CD1c-positive myeloid dendritic cell (primary cell): ENCODE results near the gene MCEMP1.

Experiments
- DNase-seq: peaks from one replicate; pipeline ENCODE4 v3.0.0-alpha.2; 2016; ENCODE audit errors: extremely low spot score

Gene MCEMP1

DNA sequence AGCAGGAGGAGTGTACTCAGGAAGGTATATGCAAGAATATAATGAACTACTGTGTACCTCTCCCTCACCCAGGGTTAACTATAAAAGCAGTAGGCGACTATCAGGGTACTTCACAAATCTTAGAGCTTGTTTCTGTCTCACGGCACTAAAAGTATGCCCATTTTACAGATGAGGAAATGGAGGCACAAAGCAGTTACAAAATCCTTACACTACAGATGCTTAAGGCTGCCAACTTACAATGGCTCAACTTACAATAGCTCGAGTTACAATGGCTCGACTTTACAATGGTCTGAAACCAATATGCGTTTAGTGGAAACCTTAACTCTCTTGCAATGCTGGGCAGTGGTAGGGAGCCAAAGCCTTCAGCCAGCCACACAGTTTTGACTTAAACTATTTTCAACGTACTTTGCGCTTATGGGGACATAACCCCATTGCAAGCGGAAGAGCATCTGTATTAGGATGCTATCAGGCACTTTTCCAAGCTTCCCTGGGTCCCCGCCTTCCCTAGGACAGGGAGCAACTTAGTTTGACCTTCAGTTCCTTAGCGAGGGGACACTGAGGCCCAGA, 20.9 kb downstream of the MCEMP1 start:
- DNase-seq: no peak

DNA sequence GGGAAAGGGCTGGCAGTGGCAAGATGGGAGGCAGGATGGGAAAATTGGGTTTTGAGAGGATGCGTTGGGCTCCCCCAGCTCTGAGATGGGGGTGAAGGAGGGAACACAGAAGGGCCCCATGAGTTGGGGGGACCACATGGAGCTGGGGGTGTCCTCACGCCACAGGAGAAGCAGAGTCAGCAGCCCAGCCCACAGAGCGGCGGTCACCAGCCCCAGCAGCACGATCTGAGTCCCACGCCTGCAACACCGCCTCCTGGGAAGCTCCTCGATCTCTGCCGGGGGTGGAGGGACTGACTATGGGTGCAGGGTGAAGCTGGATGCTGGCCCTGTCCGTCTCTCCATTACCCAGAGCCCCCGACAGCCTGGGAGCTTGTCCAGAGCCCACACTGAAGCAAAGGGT, 21.7 kb downstream of the MCEMP1 start:
- DNase-seq: peak; percentile 62

DNA sequence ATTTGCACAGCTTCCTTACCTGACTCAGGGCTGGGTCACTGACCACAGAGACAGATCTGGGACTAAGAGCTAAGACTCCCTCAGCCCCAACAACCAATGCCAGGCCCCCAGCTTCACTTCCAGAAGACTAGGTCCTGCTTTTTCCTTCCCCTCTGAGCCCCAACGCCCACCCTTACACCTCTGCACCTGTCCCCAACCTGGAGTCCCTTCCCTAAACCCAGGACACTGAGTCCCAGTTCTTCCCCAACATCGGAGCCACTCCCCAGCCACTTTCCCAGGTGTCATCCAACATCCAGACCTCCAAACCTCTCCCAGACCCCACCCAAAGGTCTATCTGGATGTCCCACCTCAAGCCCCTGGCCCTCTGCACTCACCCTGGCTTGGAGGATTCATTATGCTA, 22.1 kb downstream of the MCEMP1 start:
- no peak for DNase-seq

DNA sequence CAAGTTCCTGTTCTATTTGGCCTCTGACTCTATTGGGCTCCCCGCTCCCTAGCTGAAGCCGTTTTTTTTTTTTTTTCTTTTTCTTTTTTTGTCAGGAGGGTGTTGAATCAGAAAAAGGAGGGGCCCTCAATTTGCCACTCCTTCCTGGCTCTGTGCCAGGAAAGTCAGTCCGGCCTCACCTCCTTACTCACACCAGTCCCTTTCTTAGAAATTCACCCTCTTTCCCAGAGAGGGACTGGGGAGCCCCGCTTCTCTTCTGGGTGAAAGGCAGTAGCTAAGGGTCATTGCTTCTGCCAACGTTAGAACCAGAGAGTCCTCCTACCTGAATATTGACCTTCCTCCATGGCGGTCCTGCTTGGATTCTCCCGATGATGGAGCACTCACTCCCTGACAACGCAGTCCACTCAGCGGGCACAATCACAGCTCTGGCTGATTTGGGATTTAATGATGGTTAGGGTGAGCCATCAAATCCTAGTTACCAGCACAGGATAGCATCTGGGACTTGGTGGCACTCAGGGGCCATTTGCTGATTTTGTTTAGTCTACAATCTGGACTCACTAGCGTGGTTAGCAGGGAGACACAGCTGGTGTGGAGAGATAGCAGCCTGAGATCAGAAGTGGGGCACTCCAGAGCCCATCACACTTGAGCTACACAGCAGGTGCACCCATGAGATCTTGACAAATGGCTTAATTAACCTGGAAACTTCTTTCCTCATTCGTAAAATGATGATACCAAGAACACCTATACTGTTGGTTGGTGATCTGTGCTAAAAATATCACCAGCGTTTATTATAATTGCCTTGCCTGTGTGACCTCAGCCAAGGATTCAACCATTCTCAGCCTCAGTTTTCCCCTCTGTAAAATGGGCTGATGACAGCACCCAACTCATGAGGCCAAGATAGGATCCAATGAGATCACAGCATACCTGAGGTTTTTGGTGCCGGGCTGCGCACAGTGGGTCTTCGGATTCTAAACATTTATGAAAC, 22.8 kb downstream of the MCEMP1 start:
- peak; percentile 93 for DNase-seq

DNA sequence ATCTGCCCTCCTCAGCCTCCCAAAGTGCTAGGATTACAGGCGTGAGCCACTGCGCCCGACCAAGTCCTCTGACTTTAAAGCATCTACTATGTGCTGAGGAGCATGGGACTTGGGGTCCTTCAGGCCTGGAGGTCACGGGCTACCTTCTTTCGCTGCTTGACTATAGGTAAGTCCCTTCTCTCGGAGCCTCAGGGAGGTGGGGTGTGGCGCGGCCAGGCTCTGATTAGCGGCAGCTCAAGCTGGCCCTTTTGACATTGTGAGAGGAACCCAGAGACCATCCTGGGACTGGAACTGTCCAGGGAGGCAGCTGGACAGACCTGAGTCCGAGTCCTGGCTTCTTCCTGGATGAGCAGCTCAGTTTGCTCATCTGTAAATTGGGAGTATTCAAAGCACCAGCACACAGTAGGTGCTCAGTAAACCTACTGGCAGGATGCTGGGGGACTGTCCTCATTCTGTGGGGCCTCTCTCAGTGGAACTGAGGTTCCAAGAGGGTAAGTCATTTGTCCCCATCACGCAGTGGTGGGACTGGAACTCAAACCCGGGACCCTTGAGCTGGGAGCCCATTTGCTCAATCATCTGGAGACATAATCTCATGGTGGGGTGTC, 24.3 kb downstream of the MCEMP1 start:
- no peak for DNase-seq

DNA sequence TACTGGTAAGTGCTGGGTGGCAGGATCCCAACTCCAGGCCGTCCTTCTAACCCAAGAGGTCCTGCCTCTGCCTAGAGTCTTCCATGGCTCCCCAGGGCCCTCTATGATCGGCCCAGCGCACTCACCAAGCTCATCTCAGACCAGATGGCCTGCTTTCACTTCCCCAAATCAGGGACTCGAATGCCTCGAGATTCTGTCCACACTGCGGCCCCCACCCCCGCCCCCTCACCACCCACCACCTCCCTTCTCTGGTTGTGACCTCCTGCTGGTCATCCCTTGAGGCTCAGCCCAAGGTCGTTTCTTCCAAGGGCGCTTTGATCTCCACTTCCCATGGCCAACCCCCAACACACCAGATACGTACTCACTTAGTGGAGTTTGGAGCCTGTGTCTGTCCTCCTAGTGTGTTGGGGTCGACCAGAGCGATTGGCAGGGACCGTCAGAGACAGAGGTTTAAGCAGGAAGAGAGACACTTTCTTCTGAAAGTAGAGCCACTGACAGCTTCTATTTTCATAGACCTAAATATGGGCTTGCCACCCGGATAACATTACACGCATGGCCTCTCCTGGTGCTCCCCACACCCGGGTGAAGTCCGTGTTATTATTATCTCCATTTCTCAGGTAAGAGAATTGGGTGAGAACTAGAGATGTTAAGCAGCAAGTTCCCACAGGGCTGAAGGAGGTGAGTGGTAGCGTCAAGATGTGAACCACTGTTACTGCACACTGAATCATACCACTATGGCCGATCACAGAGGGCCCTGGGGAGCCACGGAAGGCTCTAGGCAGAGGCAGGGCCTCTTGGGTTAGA, 25.0 kb downstream of the MCEMP1 start, which contains the start of gene FCER2:
Gene FCER2 (minus strand): TSS at position 478 of the 804 bp plus-strand sequence. CDS start 2,371 bp downstream, outside the sequence.
- peak; percentile 87 for DNase-seq

DNA sequence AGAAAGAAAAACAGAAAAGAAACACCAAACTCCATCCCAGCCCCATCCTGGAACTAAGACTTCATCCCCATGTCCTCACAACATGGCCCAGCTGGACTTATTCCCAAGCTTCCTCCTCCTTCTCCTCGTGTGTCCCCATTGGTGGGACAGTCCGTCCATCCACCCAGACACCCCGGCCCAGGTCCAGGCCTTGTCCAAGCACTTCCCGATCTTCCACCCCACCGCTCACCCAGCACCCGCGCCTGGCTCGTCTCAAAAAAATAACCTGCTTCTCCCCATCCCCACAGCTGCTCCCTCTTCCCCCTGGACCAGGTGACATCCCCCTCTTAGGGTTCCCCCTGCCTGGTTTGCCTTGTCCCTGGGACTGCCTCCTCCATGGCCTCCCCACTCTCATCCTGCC, 26.4 kb downstream of the MCEMP1 start:
- DNase-seq: no peak

DNA sequence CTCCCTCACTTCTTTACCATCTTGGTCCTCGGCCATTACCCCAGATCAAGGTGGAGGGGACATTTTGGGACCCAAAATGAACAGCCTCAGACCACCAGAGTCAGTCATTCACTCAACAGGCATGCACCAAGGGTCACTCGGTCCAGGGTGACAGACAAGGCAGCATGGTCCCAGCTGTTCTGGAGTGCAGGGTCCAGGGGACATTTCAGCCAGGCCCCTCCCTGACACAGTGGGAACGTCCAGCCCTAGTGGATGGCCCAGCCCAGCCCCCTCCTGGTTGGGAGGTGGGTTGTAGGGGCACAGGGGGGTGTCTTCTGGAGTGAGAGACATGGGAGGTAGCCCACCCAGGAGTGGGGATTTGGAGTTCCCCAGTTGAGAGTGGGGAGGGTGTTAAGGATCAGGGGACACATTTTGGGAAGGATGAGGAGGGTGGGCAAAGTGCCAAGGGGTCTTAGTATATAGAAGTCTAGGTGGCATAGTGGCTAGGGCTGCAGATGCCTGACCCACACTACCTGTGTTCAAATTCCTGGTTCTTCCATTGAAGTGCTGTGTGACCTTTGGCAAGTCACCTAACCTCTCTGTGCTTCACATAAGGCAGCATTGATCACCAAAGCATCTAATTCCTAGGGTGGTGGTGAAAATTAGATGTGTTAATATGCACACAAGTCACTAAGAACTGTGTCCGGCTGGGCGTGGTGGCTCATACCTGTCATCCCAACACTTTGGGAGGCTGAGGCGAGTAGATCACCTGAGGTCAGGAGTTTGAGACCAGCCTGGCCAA, 27.6 kb downstream of the MCEMP1 start:
- no peak for DNase-seq

DNA sequence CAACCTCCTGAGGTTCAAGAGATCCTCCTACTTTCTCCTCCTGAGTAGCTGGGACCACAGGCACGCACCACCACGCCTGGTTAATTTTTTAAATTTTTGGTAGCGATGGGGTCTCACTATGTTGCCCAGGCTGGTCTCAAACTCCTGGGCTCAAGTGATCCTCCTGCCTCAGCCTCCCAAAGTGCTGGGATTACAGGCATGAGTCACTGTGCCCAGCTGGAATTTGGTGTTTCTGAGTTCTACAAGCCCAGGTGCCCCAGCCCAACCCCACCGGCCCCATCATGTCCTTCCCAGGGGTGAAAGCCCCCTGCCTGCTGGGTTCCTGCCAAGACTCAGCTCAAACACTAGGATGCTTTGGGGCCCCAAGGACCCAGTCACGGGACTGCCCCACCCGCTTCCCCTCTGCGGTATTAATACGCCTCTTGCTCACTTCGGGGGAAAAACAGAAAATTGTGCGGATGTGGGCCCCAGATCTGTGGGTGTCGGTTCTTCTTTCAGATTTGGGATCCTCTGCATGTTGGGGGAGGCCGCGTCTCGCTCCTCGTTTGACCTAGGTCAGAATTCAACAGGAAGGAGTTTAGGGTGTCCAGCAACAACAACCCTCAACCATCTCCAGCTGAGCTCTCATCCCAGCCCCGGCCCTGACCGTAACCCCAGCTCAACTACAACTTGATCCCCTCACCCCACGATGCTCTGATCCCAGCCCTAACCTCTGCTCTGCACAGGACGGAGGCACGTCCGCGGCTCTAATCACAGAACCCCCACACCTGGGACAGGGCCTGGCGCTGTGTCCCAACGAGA, 28.7 kb downstream of the MCEMP1 start:
- peak; percentile 98 for DNase-seq

DNA sequence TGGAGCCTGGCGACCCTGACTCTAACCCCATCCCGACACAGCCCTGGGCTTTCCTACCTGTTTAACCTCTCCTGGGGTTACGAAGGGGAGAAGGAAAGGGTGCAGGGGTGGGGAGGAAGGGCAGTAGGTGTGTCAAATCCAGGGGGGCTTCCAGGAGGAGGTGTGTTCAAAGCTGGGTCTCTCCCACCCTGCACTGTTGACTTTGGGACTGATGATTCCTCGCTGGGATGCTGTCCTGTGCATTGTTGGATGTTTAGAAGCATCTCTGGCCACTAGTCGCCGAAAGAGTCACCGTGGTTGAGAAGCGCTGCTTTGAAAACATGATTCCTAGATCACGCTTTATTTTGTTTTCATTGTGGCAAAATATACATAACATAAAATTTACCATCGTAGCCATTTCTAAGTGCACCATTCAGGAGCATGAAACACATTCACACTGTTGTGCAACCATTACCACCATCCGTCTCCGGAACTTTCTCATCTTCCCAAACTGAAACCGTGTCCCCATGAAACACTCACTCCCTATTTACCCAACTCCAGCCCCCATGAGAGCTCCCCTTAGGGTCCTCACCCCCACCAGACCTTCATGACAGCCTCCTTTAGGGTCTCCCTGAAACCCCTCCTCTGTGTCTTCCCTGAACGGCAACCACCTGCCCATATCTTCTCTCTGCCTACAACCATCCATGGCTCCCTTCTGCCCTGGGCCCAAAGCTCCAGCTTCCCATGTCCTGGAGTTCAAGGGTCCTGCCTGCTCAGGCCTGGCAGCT, 29.5 kb downstream of the MCEMP1 start:
- DNase-seq: peak; percentile 56

DNA sequence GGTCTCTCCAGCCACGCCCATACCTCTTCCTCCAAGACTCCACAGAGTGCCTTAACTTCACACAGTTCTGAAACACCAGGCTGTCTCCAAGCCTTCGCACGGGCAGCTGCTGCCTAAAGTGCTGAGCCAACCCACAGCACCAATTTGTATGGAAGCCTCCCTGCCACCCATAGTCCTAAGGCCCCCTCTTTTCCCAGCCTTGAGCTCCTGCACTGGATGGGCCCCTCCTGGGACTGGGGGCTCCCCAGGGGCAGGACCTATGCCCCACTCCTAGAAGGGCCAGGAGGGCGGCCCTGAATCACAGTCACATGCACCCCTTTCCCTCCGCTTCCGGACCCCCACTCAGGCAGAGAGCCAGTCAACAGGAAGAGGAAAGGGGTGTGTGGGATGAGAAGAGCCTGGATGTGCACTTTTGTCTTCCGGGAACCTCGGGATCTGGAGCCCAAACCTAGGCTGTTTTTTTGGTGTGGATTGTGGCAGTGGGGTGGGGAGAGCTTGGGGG, 30.1 kb downstream of the MCEMP1 start:
- peak; percentile 58 for DNase-seq

DNA sequence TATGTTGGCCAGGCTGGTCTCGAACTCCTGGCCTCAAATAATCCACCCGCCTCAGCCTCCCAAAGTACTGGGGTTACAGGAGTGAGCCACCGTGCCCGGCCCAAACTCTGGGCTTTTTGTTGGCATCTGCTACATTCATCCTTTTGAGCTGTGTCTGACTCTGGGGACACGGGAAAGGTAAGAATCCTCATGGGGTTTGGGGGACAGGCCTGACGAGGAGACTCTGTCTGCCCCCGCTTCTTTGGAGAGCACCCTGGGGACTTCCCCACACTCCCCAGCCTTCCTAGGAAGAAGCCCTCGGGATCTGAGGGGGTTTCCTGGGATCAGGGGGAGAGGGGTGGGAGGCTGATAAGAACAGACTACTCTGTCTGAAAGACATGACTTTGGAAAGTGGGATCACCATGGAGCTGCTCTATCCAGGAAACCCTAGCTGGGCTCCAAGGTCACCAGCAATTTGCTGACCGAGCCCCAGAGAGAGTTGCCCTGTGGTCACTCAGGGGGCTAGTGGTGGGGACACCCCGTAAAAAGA, 33.1 kb downstream of the MCEMP1 start:
- no peak for DNase-seq

DNA sequence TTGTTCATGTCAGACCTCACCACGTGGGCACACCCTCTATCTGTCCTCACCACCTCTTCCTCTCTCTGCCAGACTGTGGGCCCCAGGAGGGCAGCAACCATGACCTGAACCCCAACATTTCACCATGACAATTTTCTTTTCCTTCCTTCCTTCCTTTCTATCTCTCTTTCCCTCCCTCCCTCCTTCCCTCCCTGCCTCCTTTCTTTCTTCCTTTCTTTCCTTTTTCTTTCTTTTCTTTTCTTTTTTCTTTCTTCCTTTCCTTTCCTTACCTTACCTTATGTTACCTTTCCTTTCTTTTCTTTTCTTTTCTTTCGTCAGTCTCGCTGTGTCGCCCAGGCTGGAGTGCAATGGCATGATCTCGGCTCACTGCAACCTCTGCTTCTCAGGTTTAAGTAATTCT, 33.7 kb downstream of the MCEMP1 start:
- DNase-seq: no peak

DNA sequence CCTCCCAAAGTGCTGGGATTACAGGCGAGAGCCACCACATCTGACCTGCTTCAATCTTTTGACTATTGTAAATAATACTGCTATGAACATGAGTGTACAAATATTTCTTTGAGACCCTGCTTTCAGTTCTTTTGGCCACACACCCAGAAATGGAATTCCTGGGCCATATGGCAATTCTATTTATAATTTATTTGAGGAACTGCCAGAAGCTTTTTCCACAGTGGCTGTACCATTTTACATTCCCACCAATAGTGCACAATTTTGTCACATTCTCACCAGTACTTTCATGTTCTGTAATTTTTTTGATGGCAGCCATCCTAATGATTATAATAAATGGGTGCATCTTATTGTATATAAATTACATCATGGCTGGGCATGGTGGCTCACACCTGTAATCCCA, 38.8 kb downstream of the MCEMP1 start:
- no peak for DNase-seq

DNA sequence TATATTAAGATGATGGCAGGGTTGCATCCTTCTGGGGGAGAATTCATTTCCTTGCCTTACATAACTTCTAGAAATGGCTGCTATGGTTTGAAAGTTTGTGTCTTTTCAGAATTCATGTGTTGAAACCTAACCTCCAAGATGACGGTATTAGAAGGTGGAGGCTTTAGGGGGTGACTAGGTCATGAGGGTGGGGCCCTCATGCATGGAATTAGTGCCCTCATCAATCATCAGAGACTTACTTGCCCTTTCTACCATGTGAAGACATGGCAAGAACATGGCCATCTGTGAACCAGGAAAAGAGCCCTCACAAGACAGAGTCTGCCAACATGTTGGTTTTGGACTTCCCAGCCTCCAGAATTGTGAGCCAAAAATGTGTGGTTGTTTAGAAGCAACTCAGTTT, 39.9 kb downstream of the MCEMP1 start:
- no peak for DNase-seq

DNA sequence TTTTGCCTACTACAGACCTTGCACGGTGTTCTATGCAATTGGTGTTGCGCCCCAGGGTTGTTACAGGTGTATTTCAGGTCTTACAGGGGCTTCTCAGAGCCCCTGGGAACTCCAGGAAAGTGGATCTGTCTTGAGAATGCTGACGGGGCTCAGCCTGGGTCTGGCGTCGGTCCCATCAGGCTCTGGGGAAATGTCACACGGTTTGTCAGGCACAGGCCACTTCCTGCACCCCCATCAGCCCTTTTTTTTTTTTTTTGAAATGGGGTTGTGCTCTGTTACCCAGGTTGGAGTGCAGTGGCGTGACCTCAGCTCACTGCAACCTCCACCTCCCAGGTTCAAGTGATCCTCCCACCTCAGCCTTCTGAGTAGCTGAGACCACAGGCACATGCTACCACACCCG, 41.8 kb downstream of the MCEMP1 start:
- no peak for DNase-seq

DNA sequence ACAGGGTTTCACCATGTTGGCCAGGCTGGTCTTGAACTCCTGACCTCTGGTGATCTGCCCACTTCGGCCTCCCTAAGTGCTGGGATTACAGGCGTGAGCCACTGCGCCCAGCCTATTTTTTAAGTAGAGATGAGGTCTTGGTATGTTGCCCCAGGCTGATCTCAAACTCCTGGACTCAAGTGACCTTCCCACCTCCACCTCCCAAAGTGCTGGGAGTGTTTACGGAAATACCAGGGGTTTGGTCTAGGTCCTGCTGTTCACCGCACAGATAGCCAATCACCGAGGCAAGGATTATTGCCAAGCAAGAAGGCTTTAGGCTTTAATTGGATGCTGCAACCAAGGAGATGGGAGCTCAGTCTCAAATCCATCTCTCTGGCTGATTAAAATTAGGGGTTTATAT, 43.5 kb downstream of the MCEMP1 start:
- no peak for DNase-seq

DNA sequence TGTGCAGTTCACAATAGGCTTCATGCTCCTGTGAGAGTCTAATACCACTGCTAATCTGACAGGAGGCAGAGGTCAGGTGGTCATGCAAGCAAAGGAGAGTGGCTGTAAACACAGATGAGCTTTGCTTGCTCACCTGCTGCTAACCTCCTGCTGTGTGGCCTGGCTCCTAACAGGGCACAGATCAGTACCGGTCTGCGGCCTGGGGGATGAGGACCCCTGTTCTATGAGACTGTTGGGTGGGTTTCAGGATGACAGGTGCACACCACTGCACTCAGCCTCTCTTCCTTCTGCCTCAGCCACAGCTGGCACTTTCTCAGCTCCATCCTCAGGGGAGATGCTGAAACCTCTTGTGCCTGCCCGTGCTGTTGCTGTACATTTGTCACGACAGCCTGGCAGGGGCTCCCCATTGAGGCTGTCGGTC, 45.4 kb downstream of the MCEMP1 start:
- no peak for DNase-seq

DNA sequence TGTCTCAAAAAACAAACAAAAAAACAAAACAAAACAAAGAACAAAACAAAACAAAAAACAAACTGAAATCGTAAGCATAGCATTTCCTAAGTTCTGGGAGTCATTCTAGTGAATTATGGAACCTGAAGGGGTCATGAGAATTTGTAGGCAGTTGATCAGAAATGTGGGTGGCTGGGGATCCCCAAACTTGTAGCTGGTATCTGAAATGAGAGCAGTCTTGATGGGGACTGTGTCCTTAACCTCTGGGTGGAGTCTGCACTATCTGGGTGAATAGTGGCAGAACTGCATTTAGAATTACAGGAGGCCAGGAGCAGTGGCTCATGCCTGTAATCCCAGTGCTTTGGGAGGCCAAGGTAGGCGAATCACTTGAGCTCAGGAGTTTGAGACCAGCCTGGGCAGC, 48.9 kb downstream of the MCEMP1 start:
- DNase-seq: no peak
